ENCODE data around the gene DYNC1H1.

DYNC1H1 gene

DNA sequence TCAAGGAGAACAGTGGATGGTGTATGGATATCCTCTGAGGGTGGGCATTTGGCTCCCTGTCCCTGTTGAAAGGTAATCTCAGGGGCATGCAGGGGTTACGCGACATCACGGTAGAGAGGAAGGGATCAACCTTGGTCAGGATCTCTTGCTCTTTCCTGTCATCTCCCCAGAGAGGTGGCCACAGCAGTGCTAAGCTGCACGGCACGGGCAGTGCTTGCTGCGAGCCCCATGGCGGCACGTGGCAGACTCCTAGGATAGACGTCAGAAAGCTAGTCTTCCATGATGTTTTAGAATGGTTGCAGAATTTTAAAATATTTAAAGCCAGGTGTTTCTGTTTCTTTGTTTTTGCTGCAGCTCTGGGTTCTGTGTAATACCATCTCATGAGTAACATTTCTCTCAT lies 41.0 kb downstream of the DYNC1H1 start:
- FAIRE-seq, result no peak

DNA sequence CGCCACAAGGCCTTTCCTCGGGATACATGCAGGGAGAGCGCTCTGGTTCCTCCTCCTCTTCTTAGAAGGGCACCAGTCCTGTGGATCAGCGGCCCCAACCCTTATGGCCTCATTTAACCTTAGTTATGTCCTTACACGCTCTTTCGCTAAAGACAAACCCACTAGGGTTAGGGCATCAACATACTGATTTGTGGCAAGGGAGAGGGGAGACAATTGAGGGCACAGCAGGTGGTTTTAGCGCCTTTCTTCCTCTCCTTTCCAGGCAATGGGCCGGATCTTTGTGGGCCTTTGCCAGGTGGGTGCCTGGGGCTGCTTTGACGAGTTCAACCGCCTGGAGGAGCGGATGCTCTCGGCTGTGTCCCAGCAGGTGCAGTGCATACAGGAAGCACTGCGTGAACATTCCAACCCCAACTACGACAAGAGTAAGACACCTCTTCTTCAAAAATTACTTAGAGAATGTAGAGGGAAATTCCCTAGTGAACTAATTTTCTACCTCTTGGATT lies 43.6 kb downstream of the DYNC1H1 start:
- FAIRE-seq, result no peak

DNA sequence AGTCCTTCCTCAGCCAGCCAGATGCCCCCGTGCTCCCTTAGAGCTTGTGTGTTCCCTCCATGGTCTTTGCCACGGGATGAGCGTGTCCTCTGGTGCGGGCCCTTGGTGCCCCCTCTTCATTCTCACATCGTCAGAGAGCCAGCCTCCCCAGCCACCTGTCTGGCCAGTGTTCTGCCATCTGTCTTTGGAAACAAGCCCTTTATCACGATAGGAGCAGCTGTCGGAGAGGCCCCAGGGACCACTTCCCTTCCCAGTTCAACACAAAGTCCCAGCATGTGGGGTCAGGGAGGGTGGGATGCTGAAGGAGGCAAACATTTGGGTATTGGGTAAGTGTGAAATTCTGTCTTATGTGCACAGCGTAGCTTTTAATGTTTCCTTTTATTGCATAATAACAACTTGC lies 44.5 kb downstream of the DYNC1H1 start:
- no peak for FAIRE-seq

DNA sequence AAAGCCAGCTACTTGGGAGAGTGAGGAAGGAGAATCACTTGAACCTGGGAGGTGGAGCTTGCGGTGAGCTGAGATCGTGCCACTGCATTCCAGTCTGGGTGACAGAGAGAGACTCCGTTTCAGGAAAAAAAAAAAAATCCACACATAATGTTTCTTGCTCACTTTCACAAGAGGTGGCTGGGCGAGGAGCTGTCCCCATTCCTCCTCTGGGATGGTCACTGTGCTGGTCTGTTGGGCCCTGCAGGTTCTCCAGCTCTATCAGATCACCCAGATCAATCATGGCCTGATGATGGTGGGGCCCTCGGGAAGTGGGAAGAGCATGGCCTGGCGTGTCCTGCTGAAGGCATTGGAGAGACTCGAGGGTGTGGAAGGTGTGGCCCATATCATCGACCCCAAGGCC lies 47.3 kb downstream of the DYNC1H1 start:
- no peak for FAIRE-seq

DNA sequence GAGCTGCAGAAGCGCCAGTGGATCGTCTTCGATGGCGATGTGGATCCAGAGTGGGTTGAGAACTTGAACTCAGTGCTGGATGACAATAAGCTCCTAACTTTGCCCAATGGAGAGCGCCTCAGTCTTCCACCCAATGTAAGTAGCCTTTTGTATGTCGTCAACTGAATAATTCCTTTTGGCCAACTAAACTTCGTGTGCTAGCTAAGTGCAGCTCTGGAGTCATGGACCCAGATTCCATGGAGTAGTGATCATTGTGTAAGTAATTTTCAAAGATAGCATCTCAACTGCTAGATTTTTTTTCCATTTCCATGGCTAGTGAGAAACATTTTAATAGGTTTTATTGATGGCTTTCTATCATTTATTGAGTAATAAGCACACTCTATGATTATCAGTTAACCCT lies 48.0 kb downstream of the DYNC1H1 start:
- no peak for FAIRE-seq

DNA sequence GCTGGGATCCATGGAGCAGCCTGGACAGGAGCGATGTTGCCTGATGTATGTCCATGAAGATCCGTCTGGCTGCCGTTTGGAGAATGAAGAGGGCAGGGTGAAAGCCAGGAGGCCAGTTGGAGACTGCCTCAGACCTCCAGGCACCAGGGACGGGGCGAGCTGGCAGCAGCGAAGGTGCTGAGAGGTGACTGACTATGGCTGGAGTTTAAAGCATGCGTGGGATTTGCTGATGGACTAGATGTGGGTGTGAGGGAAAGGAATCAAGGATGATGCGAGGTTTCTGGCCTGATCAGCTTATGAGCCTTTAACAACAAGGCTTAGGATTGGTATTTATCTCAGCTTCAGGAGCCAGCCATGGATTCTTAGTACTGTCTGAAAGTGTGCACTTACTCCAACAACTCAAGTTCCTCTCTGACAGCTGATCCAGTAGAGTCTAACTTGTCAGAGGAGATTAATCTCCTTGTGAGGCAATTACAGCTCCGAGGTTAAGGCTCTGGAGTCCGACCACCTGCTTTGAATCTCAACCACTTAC lies 49.4 kb downstream of the DYNC1H1 start:
- FAIRE-seq, result no peak

DNA sequence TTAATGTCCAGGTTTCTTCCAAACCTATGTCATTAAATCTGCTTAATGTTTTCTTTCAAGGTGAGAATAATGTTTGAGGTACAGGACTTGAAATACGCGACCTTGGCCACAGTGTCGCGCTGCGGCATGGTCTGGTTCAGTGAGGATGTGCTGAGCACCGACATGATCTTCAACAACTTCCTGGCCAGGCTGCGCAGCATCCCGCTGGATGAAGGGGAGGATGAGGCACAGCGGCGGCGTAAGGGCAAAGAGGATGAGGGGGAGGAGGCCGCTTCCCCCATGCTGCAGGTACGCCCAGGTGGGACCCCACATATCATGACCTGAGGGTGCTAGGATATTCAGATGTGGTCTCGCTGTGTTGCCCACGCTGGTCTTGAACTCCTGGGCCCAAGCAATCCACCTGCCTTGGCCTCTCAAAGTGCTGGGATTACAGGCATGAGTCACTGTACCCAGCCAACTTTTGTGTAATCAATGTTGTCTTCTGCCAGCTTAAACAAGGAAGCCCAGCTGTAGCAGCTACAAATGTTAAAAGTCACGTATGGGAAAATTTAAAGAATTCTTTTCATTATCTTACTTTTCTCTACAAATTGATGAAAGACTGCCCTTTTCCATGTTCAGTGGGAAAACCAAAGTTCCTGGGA lies 50.8 kb downstream of the DYNC1H1 start:
- FAIRE-seq, result no peak

DNA sequence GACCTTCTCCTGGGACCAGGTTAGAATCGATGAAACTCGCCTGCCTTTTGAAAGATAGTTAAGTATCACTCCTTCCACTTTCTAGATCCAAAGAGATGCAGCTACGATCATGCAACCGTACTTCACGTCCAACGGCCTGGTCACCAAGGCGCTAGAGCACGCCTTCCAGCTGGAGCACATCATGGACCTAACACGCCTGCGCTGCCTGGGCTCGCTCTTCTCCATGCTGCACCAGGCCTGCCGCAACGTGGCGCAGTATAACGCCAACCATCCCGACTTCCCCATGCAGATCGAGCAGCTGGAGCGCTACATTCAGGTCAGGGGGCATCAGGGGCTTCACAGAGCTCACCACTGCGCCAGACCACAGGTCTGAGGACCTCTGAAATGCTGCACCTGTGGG lies 51.4 kb downstream of the DYNC1H1 start:
- FAIRE-seq, result no peak

DNA sequence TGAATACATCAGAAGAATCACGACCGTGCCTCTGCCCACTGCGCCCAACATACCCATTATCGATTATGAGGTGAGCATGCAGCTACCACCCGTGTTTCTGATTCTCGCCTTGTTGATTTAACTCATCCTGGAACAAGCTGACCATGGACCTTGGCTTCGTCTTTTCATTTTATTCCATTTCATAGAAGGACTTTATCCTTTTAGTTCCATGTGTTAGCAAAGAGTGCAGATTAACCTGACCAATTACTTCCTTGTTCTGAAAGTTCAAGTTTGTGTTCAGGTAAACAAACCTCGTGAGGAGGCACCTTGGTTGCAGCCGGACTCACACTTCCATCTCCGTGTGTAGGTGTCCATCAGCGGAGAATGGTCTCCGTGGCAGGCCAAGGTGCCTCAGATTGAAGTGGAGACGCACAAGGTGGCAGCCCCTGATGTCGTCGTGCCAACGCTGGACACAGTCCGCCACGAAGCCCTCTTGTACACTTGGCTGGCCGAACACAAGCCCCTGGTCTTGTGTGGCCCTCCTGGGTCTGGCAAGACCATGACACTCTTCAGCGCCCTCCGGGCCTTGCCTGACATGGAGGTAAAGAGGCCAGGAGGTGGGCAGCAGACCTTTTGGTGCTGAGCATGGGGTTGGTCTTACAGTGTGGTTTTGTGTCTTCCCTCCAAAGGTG lies 52.2 kb downstream of the DYNC1H1 start:
- no peak for FAIRE-seq

DNA sequence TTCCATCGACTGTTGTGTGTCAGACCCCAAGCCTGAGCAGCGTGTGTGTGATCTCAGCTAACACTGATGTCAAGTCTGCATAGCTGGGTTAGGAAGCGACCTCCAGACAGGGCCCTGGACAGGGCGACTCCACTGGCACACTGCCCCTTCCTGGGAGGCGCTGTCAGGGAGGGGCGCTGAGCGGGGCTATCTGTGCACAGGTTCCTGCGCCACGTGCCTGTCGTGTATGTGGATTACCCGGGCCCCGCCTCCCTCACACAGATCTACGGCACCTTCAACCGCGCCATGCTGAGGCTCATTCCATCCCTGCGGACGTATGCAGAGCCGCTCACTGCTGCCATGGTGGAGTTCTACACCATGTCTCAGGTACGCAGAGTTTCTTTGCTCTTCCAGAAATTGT lies 53.9 kb downstream of the DYNC1H1 start:
- FAIRE-seq, result no peak

DNA sequence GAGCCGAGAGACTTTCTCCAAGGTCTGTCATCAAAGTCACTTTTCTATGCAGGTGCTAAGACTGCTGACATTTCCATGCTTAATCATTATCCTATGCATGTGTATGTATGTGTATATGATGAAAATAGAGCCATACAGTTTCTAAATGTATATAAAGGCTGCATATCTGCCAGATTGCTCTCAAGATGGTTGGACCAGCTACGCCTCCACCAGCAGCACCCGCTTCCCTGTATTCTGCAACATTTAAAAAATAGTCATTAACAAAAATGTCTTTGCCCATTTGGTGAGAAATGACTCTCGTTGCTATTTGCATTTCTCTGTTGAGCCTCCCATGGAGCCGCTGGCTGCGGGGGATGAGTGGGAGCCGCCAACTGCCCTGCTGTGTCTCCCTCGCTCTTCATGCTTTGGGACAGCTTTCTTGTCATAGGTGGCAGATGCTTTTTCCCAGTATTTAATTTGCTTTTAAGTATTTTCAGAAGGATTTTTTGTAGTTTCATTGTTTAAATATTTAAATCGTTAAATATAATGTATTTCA lies 54.7 kb downstream of the DYNC1H1 start:
- FAIRE-seq, result no peak

DNA sequence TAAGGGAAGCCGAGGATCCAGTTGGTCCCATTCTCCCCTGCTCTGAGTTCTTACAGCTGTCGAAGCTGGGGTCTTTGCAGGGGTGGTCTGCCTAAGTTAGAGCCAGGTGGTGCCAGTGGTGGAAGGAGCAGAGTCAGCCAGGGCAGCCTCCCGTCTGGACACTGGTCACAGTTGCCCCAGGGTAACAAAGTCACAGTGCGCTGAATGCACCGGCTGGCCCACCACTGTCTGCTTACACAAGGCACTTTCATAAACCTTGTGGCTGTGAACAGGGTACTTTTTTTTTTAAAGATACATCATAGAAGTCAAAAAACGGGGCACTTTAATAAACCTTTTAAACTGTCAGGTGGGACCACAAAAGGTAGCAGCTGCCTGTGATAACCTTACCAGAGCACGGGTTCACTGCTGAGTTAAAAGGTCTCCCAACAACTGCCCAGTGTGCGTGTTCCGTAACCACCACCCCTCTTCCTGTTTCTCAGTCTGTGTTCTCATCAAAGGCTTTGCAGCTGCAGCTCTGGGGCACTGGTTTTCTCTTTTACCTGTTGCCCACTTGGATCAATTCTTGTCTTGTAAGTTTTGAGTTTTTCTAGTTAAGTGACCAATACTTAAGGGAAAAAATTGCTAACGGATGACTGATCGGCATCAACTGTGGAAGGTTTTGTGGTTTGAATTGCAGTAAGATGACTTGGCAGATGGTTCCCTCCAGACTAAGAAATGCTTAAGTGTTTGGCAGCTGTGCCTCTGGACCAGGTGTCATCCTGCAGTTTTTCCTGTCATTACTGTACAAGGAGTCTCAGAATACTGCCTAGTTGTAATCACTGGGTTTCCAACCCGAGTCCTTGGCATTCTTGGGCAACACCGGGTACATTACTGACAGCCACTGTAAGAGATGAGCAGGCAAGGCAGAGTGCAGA lies 55.9 kb downstream of the DYNC1H1 start:
- no peak for FAIRE-seq

DNA sequence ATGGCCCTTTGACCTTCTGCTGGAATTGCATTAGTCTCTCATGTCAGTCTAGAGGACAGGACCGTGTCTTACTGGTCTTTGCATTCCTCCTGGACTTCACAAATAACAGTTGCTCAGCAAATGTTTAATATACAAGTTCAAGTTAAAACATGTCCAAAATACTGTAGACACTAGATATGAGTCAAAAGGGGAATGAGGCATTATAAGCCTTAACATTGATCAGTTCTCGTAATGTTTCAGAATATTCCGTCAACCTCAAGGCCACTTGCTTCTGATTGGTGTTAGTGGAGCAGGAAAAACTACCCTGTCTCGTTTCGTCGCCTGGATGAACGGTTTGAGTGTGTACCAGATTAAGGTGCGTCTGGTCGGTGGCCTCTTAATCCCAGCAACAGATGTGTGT lies 62.6 kb downstream of the DYNC1H1 start:
- no peak for FAIRE-seq

DNA sequence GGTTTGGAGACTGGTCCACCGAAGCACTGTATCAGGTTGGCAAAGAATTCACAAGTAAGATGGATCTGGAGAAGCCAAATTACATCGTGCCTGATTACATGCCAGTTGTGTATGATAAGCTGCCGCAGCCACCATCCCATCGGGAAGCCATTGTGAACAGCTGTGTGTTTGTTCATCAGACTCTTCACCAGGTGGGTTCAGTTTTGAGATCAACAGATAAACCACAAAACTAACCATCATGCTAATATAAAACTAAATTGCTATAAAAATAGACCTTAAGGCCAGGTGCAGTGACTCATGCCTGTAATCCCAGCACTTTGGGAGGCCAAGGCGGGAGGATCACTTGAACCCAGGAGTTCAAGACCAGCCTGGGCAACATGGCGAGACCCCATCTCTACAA lies 63.6 kb downstream of the DYNC1H1 start:
- FAIRE-seq, result no peak

DNA sequence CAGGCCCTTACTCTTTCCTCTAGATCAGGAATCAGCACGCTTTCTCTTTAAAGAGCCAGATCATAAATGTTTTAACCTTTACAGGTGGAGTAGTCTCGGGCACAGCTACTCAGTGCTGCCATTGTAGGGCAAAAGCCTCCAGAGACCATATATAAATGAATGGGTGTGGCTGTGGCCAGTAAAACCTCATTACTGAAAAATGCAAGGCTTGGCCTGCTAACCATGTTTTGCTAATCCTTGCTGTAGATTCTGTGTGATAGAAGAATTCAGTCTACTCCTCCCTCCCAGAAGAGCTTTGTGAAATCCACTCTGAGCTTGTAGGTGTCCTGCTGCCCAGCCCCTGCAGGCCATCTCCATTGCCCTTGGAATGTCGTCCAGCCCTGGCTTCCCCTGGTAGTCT lies 64.4 kb downstream of the DYNC1H1 start:
- FAIRE-seq, result no peak

DNA sequence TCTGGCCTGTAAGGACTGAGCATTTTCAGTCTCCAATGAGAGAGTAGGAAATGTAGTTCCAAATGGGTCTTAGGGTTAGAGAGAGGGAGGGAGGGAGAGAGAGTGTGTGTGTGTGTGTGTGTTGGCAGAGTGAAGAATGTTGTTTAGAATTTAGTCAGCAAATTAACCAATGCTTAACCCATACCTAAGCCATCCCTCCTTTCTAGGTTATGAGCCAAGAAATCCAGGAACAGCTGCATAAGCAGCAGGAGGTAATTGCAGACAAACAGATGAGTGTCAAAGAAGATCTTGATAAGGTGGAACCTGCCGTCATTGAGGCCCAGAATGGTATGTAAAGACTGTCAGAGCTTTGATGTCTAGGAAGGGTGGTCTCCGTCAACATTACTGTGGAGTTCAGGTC lies 65.6 kb downstream of the DYNC1H1 start:
- FAIRE-seq, result no peak

DNA sequence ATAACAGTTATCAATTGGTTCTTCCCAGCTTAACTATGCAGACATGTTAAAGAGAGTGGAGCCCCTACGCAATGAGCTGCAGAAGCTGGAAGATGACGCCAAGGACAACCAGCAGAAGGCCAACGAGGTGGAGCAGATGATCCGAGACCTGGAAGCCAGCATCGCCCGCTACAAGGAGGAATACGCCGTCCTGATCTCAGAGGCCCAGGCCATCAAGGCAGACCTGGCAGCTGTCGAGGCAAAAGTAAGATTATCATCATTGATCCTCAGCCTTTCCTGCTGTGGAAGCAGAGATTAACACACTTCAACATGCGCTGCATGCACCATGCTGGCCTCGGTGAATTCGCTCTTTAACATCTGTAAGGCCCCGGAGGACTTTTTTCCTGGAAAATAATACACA lies 68.9 kb downstream of the DYNC1H1 start:
- no peak for FAIRE-seq

DNA sequence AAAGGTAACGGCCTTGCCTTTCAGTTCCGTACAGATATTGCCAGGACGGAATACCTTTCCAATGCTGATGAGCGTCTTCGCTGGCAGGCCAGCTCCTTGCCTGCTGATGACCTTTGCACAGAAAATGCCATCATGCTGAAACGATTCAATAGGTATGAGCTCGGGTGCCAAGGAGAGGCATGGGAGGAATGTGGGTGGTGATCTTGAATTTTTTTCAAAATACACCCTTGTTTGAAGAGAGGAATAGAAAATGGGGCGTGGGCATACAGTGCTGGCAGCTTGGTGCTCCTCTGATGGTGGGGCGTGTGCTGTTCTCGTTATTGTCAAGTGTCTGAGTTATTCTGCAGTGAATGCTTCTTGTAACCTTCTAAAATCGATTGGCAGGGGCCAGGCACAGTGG lies 69.9 kb downstream of the DYNC1H1 start:
- FAIRE-seq, result no peak

DNA sequence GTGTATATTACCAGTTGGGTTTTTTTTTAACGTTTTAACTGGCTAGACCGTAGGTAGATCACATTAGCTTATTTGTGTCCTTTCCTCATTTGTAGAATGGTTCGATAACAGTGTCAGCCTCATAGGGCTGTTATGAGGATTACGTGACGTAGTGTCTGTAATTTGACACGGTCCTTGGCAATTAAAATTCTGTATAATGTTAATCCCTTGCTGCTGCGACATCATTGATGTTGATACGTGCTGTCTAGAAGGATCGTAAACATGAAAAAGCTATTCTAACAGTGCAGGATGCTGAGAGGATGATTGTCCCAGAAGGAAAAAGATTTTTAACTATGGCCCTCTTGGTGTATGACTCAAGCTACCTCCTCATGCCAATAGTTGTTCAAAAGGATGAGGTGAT lies 71.5 kb downstream of the DYNC1H1 start:
- FAIRE-seq, result no peak

DNA sequence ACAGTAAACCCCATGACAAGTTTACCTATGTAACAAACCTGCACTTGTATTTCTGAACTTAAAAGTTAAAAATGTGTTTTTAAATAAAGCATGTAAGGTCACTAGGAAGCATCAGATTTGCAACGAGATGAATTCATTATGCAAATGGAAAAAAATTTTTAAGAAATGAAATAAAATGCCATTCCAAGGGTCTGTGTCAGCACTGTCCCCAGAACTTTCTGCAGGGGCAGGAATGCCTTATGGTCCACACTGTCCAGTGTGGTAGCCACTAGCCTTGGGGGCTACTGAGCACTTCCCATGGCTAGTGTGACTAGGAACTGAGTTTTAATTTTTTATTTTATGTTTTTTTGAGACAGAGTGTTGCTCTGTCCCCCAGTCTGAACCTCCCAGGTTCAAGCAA lies 73.3 kb downstream of the DYNC1H1 start:
- FAIRE-seq, result no peak

DNA sequence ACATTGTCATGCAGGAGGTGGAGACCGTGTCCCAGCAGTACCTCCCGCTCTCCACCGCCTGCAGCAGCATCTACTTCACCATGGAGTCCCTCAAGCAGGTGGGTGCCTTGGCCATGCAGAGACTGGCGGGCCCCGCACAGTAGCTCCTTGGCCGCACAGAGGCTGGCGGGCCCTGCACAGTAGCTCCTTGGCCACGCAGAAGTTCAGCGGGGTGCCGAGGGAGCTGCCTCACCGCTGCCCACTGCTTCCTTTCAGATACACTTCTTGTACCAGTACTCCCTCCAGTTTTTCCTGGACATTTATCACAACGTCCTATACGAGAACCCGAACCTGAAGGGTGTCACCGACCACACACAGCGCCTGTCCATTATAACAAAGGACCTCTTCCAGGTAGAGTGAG lies 74.8 kb downstream of the DYNC1H1 start:
- no peak for FAIRE-seq

DNA sequence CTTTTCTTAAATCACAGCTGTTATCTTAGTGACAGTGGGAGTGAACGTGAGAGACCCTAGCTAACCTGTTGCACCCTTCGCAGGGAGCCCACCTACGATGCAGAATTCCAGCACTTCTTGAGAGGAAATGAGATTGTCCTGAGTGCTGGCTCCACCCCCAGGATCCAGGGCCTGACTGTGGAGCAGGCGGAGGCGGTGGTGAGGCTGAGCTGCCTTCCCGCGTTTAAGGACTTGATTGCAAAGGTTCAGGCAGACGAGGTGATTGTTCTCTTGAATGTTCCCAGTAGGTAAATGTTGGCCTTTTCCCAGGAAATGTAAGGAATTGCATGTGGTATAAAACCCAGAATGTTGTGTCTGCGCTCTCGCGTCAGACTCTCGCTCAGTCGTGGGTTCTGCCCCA lies 75.8 kb downstream of the DYNC1H1 start:
- no peak for FAIRE-seq

DNA sequence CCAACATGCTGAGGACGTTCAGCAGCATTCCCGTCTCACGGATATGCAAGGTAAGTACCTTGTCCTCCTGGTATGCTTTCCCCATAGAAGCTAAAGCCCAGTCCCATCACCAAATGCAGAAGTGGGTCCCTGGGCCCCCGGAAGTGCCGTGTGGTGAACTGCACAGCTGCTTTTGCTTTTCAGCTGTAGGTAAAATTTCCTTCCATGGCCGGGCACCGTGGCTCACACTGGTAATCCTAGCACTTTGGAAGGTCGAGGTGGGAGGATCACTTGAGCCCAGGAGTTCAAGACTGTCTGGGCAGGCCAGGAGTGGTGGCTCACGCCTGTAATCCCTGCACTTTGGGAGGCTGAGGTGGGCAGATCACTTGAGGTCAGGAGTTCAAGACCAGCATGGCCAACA lies 78.3 kb downstream of the DYNC1H1 start:
- no peak for FAIRE-seq

All from islet of Langerhans (tissue), 1 donor.